HCT116 (cell line): ENCODE data around the gene LRSAM1. TPM values are rescaled to one million over a fixed set of nuclear protein-coding genes. Genes with fewer than 3 reads are reported as not detected.

ENCODE experiments used
- ATAC-seq: fragments of 200-7000 bp; cut with Tn5 transposase; 2 replicates; pipeline ENCODE4 v1.9.1; 2020; ENCODE audit warnings: mild to moderate bottlenecking, moderate library complexity
- BruUV-seq: library from RNA; stranded (reverse); fragments of 400-500 nt; replicated peaks from 2 replicates; lab custom pipeline; 2021; lab: Mats Ljungman, UMichigan
- CTCF ChIA-PET: fragments of 300-600 bp; sonication (Branson Sonifier 250); formaldehyde crosslinking; loops from one replicate; lab custom pipeline; 2021; ENCODE audit warnings: antibody characterized with exemption; lab: Charles Lee
- POLR2A ChIA-PET: fragments of 300-600, 350-600 bp; sonication (Branson Sonifier 250); formaldehyde crosslinking; loops from one replicate; lab custom pipeline; 2021; ENCODE audit warnings: antibody characterized with exemption; lab: Charles Lee
- RAD21 ChIA-PET, 2 experiments: fragments of 300-600 bp; sonication (Branson Sonifier 250); formaldehyde crosslinking; loops; one replicate each; lab custom pipeline; 2023; ENCODE audit warnings: low total read pairs in 2 of 2; ENCODE audit not compliant: uncharacterized antibody in 2 of 2, unreplicated experiment in 2 of 2, low non-redundant PET in 1 of 2; lab: Charles Lee
- DNase-seq: peaks from one replicate; pipeline ENCODE4 v3.0.0-alpha.2; 2010; ENCODE audit warnings: low read depth, low spot score
- H2AFZ ChIP-seq: fragments of 200-600 bp; shearing (Covaris generic), sonication (generic); 2 replicates; pipeline ENCODE4 v1.6.1; 2017; ENCODE audit warnings: low read depth, mixed run types, mixed read lengths, antibody characterized with exemption, low read length; ENCODE audit not compliant: poor library complexity, severe bottlenecking
- H3K27ac ChIP-seq: 2 replicates; pipeline ENCODE4 v1.5.1; 2012; ENCODE audit warnings: low read depth, low read length
- H3K27me3 ChIP-seq: fragments of 200-600 bp; sonication (generic); 2 replicates; pipeline ENCODE4 v1.6.1; 2016; ENCODE audit warnings: mixed run types, low read length, mixed read lengths; ENCODE audit not compliant: insufficient read depth
- H3K36me3 ChIP-seq, 2 experiments: fragments of 200-500 bp in 1 of 2; fragments of 200-600 bp in 1 of 2; sonication (Bioruptor generic) in 1 of 2; sonication (generic) in 1 of 2; 2 replicates each; pipeline versions ENCODE4 v1.5.1 to v1.6.1; 2014 to 2016; ENCODE audit warnings: low read length in 2 of 2, inconsistent platforms in 1 of 2, mixed read lengths in 1 of 2, mixed run types in 1 of 2; ENCODE audit not compliant: insufficient read depth in 2 of 2, control insufficient read depth in 1 of 2
- H3K4me1 ChIP-seq, 2 experiments: fragments of 200-600 bp in 1 of 2; sonication (generic) in 1 of 2; 2 replicates each; pipeline versions ENCODE4 v1.5.1 to v1.6.1; 2012 to 2017; ENCODE audit warnings: low read length in 2 of 2, inconsistent platforms in 1 of 2, mild to moderate bottlenecking in 1 of 2, mixed read lengths in 1 of 2, mixed run types in 1 of 2, moderate library complexity in 1 of 2; ENCODE audit not compliant: insufficient read depth in 2 of 2, control insufficient read depth in 1 of 2
- H3K4me2 ChIP-seq: fragments of 200-600 bp; sonication (generic); 2 replicates; pipeline ENCODE4 v1.6.1; 2017; ENCODE audit warnings: mixed run types, low read length, mixed read lengths
- H3K4me3 ChIP-seq, 2 experiments: fragments of 200-600 bp in 1 of 2; sonication (generic) in 1 of 2; replicated peaks in 1 of 2; 2 replicates each; pipeline ENCODE4 v1.5.1; 2011 to 2016; ENCODE audit warnings: low read length in 2 of 2, control low read depth in 1 of 2, low read depth in 1 of 2, mild to moderate bottlenecking in 1 of 2, mixed read lengths in 1 of 2, mixed run types in 1 of 2
- H3K79me2 ChIP-seq: fragments of 200-600 bp; sonication (generic); 2 replicates; pipeline ENCODE4 v1.6.1; 2017; ENCODE audit warnings: mild to moderate bottlenecking, mixed run types, low read length, moderate library complexity, mixed read lengths; ENCODE audit not compliant: insufficient read depth
- H3K9ac ChIP-seq: fragments of 200-600 bp; sonication (generic); 2 replicates; pipeline ENCODE4 v1.6.1; 2016; ENCODE audit warnings: low read length, mixed read lengths
- H3K9me2 ChIP-seq: fragments of 200-600 bp; sonication (generic), shearing (Covaris generic); 2 replicates; pipeline ENCODE4 v1.6.1; 2017; ENCODE audit warnings: mixed run types, mild to moderate bottlenecking, moderate library complexity; ENCODE audit not compliant: insufficient read depth
- H3K9me3 ChIP-seq, 2 experiments: fragments of 200-500 bp in 1 of 2; fragments of 200-600 bp in 1 of 2; sonication (Bioruptor generic) in 1 of 2; sonication (generic) in 1 of 2; 2 replicates each; pipeline ENCODE4 v1.6.1; 2014 to 2017; ENCODE audit warnings: low read length in 2 of 2, mixed read lengths in 2 of 2, inconsistent platforms in 1 of 2, low read depth in 1 of 2, mild to moderate bottlenecking in 1 of 2, mixed run types in 1 of 2, moderate library complexity in 1 of 2; ENCODE audit not compliant: control insufficient read depth in 1 of 2, insufficient read depth in 1 of 2
- H4K20me1 ChIP-seq: fragments of 200-600 bp; sonication (generic), shearing (Covaris generic); 2 replicates; pipeline ENCODE4 v1.6.1; 2017; ENCODE audit warnings: mixed run types, mild to moderate bottlenecking, moderate library complexity; ENCODE audit not compliant: insufficient read depth
- CBX3 ChIP-seq: IDR thresholded peaks from 2 replicates; pipeline ENCODE4 v1.6.1; 2012; ENCODE audit warnings: low read depth
- CEBPB ChIP-seq: IDR thresholded peaks from 2 replicates; pipeline ENCODE4 v1.6.1; 2012; ENCODE audit warnings: low read depth
- EGR1 ChIP-seq: IDR thresholded peaks from 2 replicates; pipeline ENCODE4 v1.6.1; 2012; ENCODE audit warnings: low read depth
- ELF1 ChIP-seq: IDR thresholded peaks from 2 replicates; pipeline ENCODE4 v1.6.1; 2012; ENCODE audit warnings: low read depth, borderline replicate concordance
- EZH2 ChIP-seq: fragments of 200-600 bp; sonication (generic); IDR thresholded peaks from 2 replicates; pipeline ENCODE4 v1.6.1; 2017; ENCODE audit warnings: antibody characterized with exemption, mixed run types
- EZH2phosphoT487 ChIP-seq: fragments of 200-600 bp; IDR thresholded peaks from 2 replicates; pipeline ENCODE4 v1.6.1; 2018; ENCODE audit warnings: antibody characterized with exemption, borderline replicate concordance
- FOSL1 ChIP-seq: IDR thresholded peaks from 2 replicates; pipeline ENCODE4 v1.6.1; 2012; ENCODE audit warnings: low read depth
- JUND ChIP-seq: IDR thresholded peaks from 2 replicates; pipeline ENCODE4 v1.6.1; 2012
- POLR2A ChIP-seq: IDR thresholded peaks from 2 replicates; pipeline ENCODE4 v1.7.0; 2011; ENCODE audit warnings: borderline replicate concordance; ENCODE audit not compliant: insufficient read depth, insufficient read length; ENCODE audit errors: extremely low read depth
- POLR2AphosphoS5 ChIP-seq: IDR thresholded peaks from 2 replicates; pipeline ENCODE4 v1.6.1; 2011; ENCODE audit warnings: mild to moderate bottlenecking, low read depth, low read length, moderate library complexity
- RAD21 ChIP-seq: IDR thresholded peaks from 2 replicates; pipeline ENCODE4 v1.6.1; 2012; ENCODE audit warnings: low read depth, mild to moderate bottlenecking
- SIN3A ChIP-seq: IDR thresholded peaks from 2 replicates; pipeline ENCODE4 v1.6.1; 2012; ENCODE audit warnings: low read depth
- SP1 ChIP-seq: IDR thresholded peaks from 2 replicates; pipeline ENCODE4 v1.6.1; 2012; ENCODE audit warnings: low read depth
- SRF ChIP-seq: IDR thresholded peaks from 2 replicates; pipeline ENCODE4 v1.6.1; 2012; ENCODE audit warnings: low read depth
- TCF7L2 ChIP-seq: IDR thresholded peaks from 2 replicates; pipeline ENCODE4 v1.7.0; 2011; ENCODE audit warnings: borderline replicate concordance, inconsistent platforms; ENCODE audit not compliant: insufficient read depth, insufficient read length; ENCODE audit errors: extremely low read depth
- YY1 ChIP-seq: IDR thresholded peaks from 2 replicates; pipeline ENCODE4 v1.6.1; 2011; ENCODE audit warnings: low read length, low read depth, moderate library complexity, mild to moderate bottlenecking; ENCODE audit not compliant: insufficient replicate concordance; ENCODE audit errors: extremely low read depth
- ZFX ChIP-seq: fragments of 450-650 bp; IDR thresholded peaks from 2 replicates; pipeline ENCODE4 v1.6.1; 2017
- ZNF274 ChIP-seq: fragments of 200-500 bp; sonication (Bioruptor generic); IDR thresholded peaks from 2 replicates; pipeline ENCODE4 v1.6.1; 2014; ENCODE audit warnings: mild to moderate bottlenecking, low read depth, low read length, inconsistent platforms
- intact Hi-C: fragments of 100-400 bp; cut with micrococcal nuclease; formaldehyde crosslinking; loops from 2 replicates; pipeline ENCODE4 v1.10.0; 2022
- total RNA-seq: library from RNA; stranded (reverse); gene quantifications from one replicate; pipeline ENCODE4 v1.2.1, GENCODE V29; 2021; ENCODE audit not compliant: unreplicated experiment
- TF ChIP-seq, protein P1 (sequence below), 3 experiments: fragments of 200-600 bp in 1 of 3; sonication (generic) in 1 of 3; IDR thresholded peaks in 2 of 3; conservative IDR thresholded peaks in 1 of 3; 2 replicates each; pipeline ENCODE4 v1.5.1; 2012 to 2017; ENCODE audit warnings: low read depth in 2 of 3, low read length in 2 of 3, antibody characterized with exemption in 1 of 3, borderline replicate concordance in 1 of 3, control low read depth in 1 of 3, mild to moderate bottlenecking in 1 of 3, mixed read lengths in 1 of 3, mixed run types in 1 of 3, moderate library complexity in 1 of 3; ENCODE audit not compliant: insufficient read depth in 1 of 3

The LRSAM1 gene
- total RNA-seq, 1 experiment from 2014 or later, result 25.9 TPM

DNA sequence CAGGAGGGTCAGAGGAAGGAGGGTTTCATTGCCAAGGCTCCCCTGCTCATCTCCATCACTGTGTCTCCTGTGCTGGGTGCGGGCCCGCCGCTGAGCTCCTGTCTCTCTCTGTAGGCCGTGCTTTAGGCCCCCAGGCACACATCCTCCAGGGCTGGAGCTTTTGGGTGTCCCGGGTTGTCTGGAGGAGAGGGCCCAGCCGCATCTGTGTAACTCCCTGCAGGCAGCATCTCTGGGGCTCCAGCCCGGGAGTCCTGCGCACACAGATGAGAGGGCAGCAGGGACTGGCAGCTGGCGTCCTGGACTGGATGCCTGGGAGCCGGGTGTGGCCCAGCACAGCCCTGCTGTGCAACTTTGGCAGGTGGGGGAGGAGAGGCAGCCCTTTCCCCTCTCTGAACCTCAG lies 40.2 kb downstream of the LRSAM1 start:
- no peak overlapping the region for H3K27ac ChIP-seq
- no peak for TF ChIP-seq CEBPB
- no peak for TF ChIP-seq EGR1
- no peak for TF ChIP-seq RAD21
- TF ChIP-seq, protein P1, sequence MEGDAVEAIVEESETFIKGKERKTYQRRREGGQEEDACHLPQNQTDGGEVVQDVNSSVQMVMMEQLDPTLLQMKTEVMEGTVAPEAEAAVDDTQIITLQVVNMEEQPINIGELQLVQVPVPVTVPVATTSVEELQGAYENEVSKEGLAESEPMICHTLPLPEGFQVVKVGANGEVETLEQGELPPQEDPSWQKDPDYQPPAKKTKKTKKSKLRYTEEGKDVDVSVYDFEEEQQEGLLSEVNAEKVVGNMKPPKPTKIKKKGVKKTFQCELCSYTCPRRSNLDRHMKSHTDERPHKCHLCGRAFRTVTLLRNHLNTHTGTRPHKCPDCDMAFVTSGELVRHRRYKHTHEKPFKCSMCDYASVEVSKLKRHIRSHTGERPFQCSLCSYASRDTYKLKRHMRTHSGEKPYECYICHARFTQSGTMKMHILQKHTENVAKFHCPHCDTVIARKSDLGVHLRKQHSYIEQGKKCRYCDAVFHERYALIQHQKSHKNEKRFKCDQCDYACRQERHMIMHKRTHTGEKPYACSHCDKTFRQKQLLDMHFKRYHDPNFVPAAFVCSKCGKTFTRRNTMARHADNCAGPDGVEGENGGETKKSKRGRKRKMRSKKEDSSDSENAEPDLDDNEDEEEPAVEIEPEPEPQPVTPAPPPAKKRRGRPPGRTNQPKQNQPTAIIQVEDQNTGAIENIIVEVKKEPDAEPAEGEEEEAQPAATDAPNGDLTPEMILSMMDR (IDR thresholded peaks at IDR 0.05 in 2 of 3, conservative IDR thresholded peaks at IDR 0.05 in 1 of 3; ENCODE audit: borderline replicate concordance in 1 of 3, insufficient read depth in 1 of 3, low read depth in 2 of 3, low read length in 2 of 3), result no peak
- no peak for TF ChIP-seq CBX3
- TF ChIP-seq EZH2phosphoT487, result no peak
- intact Hi-C loops, result no loop called here
- H3K27me3 ChIP-seq, result no peaks in the 10 kb centered on the region
- BruUV-seq, result no TSS peak
- no peak overlapping the region for H2AFZ ChIP-seq
- H3K9me2 ChIP-seq, result no peaks in the 10 kb centered on the region
- CTCF ChIA-PET, result no interaction called here
- DNase-seq, result no peak
- H3K4me1 ChIP-seq, result no peaks in the 10 kb centered on the region
- H4K20me1 ChIP-seq, result no peaks in the 10 kb centered on the region
- POLR2A ChIA-PET, result no interaction called here
- H3K4me3 ChIP-seq, result no peak overlapping the region
- no peak overlapping the region for H3K4me2 ChIP-seq
- no peak overlapping the region for H3K9ac ChIP-seq
- H3K9me3 ChIP-seq, result no peaks in the 10 kb centered on the region
- ATAC-seq, result no peak
- no peaks in the 10 kb centered on the region; a peak in 2 of 4 replicates for H3K36me3 ChIP-seq
- no peaks in the 10 kb centered on the region for H3K79me2 ChIP-seq
- RAD21 ChIA-PET, result no interaction called here

DNA sequence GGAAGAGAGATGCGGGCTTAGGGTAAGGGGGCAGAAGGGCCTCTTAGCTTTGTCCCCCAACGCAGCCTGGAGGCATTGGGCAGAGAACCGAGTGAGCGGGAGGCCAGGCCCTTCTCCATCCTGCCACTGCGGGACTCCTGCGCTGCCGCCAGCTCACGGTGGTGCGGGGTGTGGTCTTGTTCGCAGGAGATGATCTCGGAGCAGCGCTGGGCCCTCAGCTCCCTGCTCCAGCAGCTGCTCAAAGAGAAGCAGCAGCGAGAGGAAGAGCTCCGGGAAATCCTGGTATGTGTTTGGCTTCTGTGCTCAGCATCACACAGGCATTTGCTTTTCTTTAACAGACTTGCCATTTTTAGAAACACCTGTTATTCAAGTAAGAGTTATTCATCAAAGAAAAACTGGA lies 41.3 kb downstream of the LRSAM1 start:
- no peak overlapping the region for H3K27ac ChIP-seq
- H3K9ac ChIP-seq, result no peak overlapping the region
- H3K27me3 ChIP-seq, result no peaks in the 10 kb centered on the region
- H3K4me3 ChIP-seq, result no peak overlapping the region
- ATAC-seq, result no peak
- no peaks in the 10 kb centered on the region for H3K79me2 ChIP-seq
- no peaks in the 10 kb centered on the region for H3K4me1 ChIP-seq
- no TSS peak for BruUV-seq
- H3K9me3 ChIP-seq, result no peaks in the 10 kb centered on the region
- no peak overlapping the region for H3K4me2 ChIP-seq
- H3K9me2 ChIP-seq, result no peaks in the 10 kb centered on the region
- DNase-seq, result no peak
- RAD21 ChIA-PET, result no interaction called here
- H4K20me1 ChIP-seq, result no peaks in the 10 kb centered on the region
- H2AFZ ChIP-seq, result no peak overlapping the region
- CTCF ChIA-PET, result no interaction called here
- peaks cover 0 to 5% of the 10 kb centered on the region in 2 experiments; a peak in 2 of 4 replicates for H3K36me3 ChIP-seq
- intact Hi-C loops, result no loop called here
- POLR2A ChIA-PET, result no interaction called here
- no peak for TF ChIP-seq CEBPB
- TF ChIP-seq, protein P1 (IDR thresholded peaks at IDR 0.05 in 2 of 3, conservative IDR thresholded peaks at IDR 0.05 in 1 of 3; ENCODE audit: borderline replicate concordance in 1 of 3, insufficient read depth in 1 of 3, low read depth in 2 of 3, low read length in 2 of 3), result no peak
- TF ChIP-seq ZFX, result no peak
- no peak for TF ChIP-seq TCF7L2
- TF ChIP-seq POLR2AphosphoS5, result no peak
- TF ChIP-seq ZNF274, result no peak
- no peak for TF ChIP-seq SIN3A
- TF ChIP-seq ELF1, result no peak
- no peak for TF ChIP-seq SP1
- no peak for TF ChIP-seq EZH2phosphoT487
- no peak for TF ChIP-seq CBX3
- no peak for TF ChIP-seq EZH2
- no peak for TF ChIP-seq FOSL1
- TF ChIP-seq JUND, result no peak
- no peak for TF ChIP-seq POLR2A
- TF ChIP-seq YY1, result no peak
- no peak for TF ChIP-seq EGR1
- no peak for TF ChIP-seq SRF
